Measurements from ENCODE around the gene SHFL. TPM values are rescaled to one million over a fixed set of nuclear protein-coding genes. Genes with fewer than 3 reads are reported as not detected.

The SHFL gene
- polyA plus RNA-seq, 1 of the 3 experiments (the other 2 are of a cell fraction), result 36.6 TPM

DNA sequence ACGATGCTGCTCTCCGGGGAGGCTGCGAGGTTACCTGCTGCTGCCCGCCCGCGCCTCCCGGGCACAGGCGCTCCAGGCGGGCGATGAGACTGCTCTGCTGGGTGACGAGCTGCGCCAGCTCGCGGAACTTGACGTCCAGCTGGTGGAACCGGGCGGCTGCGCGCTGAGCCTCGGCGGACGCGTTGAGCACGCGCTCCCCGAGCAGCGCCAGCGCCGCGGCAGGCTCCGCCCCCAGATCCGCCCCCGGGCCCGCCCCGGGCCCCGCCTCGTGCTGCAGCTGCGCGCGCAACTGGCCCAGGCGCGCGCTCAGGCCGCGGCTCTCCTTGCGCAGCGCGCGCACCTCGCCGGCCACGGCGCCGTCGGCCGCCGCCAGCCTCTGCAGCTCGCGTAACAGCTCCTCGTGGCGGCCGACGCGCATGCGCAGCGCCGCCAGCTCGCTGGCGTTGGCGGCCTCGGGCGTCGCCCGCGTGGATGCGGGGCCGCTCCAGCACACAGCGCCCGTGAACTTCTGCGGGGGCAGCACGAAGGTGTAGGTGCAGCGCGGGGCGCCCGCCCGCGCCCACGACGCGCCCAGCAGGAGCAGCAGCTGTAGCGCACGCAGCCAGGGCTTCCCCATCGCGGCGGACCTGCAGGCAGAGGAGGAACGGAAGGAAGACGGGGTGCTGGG is 10.0 kb downstream of the SHFL start (continued):
- no peak for TF ChIP-seq PBX3 (IDR thresholded peaks at IDR 0.05)
- TF ChIP-seq ELF1 (IDR thresholded peaks at IDR 0.05), result no peak
- no peak for TF ChIP-seq TCF12 (IDR thresholded peaks at IDR 0.05)
- no peak for TF ChIP-seq TAF1 (IDR thresholded peaks at IDR 0.05; ENCODE audit: borderline replicate concordance, low read depth, low read length)
- TF ChIP-seq CHD2 (IDR thresholded peaks at IDR 0.05; ENCODE audit: low read length, partially characterized antibody), result no peak
- no peak for TF ChIP-seq GABPA (IDR thresholded peaks at IDR 0.05; ENCODE audit: low read depth)
- TF ChIP-seq NFIC (IDR thresholded peaks at IDR 0.05; ENCODE audit: borderline replicate concordance), result no peak
- TF ChIP-seq FOXJ3 (CRISPR knock-in tag; IDR thresholded peaks at IDR 0.05), result no peak
- TF ChIP-seq, protein P1, sequence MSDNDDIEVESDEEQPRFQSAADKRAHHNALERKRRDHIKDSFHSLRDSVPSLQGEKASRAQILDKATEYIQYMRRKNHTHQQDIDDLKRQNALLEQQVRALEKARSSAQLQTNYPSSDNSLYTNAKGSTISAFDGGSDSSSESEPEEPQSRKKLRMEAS (IDR thresholded peaks at IDR 0.05; ENCODE audit: low read depth), result peak; percentile 86
- TF ChIP-seq TEAD4 (IDR thresholded peaks at IDR 0.05; ENCODE audit: borderline replicate concordance, insufficient read depth), result no peak

DNA sequence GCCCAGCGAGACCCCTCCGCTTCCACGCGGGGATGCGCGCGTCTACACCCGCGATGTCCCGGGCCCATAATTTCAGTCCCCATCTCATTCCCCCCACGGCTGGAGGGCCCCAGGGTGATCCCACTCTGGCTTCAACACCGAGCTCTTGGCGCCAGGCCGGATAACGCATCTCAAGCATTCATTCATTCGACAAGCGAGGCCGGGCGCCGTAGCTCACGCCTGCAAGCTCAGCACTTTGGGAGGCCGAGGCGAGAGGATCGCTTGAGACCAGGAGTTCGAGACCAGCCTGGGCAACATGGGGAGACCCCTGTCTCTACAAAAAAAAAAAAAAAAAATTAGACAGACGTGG is 10.5 kb downstream of the SHFL start:
- TF ChIP-seq MEF2A (IDR thresholded peaks at IDR 0.05; ENCODE audit: borderline replicate concordance, low read depth) (no peak), YY1 (IDR thresholded peaks at IDR 0.05; ENCODE audit: low read depth) (no peak), IRF3 (IDR thresholded peaks at IDR 0.05; ENCODE audit: low read depth, low read length) (no peak), TCF12 (IDR thresholded peaks at IDR 0.05) (no peak), POLR2AphosphoS5 (IDR thresholded peaks at IDR 0.05; ENCODE audit: low read depth, low read length) (no peak), EZH2phosphoT487 (IDR thresholded peaks at IDR 0.05; ENCODE audit: borderline replicate concordance, low read depth) (no peak)

More for the DNA sequence above, 10.5 kb downstream of the SHFL start:
- Histone ChIP-seq H3K36me3 (replicated peaks in 1 of 2; ENCODE audit: control insufficient read depth in 1 of 2, insufficient read depth in 2 of 2, low read length in 1 of 2) (peaks cover 0 to 5% of the 10 kb centered on the region in 2 experiments), H3K4me1 (ENCODE audit: control insufficient read depth in 1 of 2, insufficient read depth in 2 of 2, low read depth in 1 of 2, low read length in 1 of 2) (peaks cover 0 to 7% of the 10 kb centered on the region in 2 experiments; a peak in 1 of 4 replicates), H2AFZ (ENCODE audit: low read depth) (peak overlapping the region; percentile 96), H3K79me2 (ENCODE audit: insufficient read depth) (no peaks in the 10 kb centered on the region), H3K4me2 (peak overlapping the region; percentile 93), H3K9ac (no peak overlapping the region), H3K4me3 (ENCODE audit: low read depth in 2 of 2, low read length in 1 of 2) (peak overlapping the region; percentile 27 to 35; a peak in 3 of 4 replicates), H3K9me2 (no peaks in the 10 kb centered on the region), H3K27me3 (ENCODE audit: insufficient read depth) (no peaks in the 10 kb centered on the region), H4K20me1 (ENCODE audit: insufficient read depth) (no peaks in the 10 kb centered on the region), H3F3A (replicated peaks; ENCODE audit: insufficient read depth) (peaks cover 4% of the 10 kb centered on the region), H3K27ac (ENCODE audit: low read depth in 2 of 2, low read length in 1 of 2) (peak overlapping the region; percentile 35 to 70; a peak in 2 of 4 replicates), H3K9me3 (no peaks in the 10 kb centered on the region)
- ChIA-PET CTCF (interaction anchor here (0.6 to 5.2 kb wide), 7 partner anchors 9 to 292 kb away, joined by 3 to 38 read pairs (median 4); partner anchors contain the start of gene PPAN), POLR2A (interaction anchor here (0.9 to 1.9 kb wide), 5 partner anchors 10 to 42 kb away, joined by 3 to 21 read pairs (median 4); partner anchors contain the start of gene PPAN)
- no peak for DNase-seq
- 71% methylated on average over 18 of the region's 26 CpGs for WGBS (ENCODE audit: low lambda C conversion rate)
